Mammary epithelial cell (primary cell): Measurements from ENCODE around the gene MRPL44.

Source experiments
- CTCF ChIP-seq, 2 donors: IDR thresholded peaks in 1 of 2; conservative IDR thresholded peaks in 1 of 2; 2 replicates each; pipeline ENCODE4 v1.5.1; 2011 to 2012; ENCODE audit warnings: inconsistent platforms in 2 of 2, low read length in 2 of 2, mild to moderate bottlenecking in 2 of 2, control low read depth in 1 of 2, low read depth in 1 of 2; ENCODE audit not compliant: insufficient read depth in 1 of 2; ENCODE audit errors: extremely low read depth in 1 of 2
- EZH2 ChIP-seq: IDR thresholded peaks from 2 replicates; pipeline ENCODE4 v1.6.1; 2012; ENCODE audit warnings: low read length, inconsistent platforms, borderline replicate concordance

GRCh38 chr2:223918671-223919134 lies 38.6 kb upstream of the MRPL44 start:
- TF ChIP-seq CTCF (conservative IDR thresholded peaks at IDR 0.05 in 1 of 2, IDR thresholded peaks at IDR 0.05 in 1 of 2; ENCODE audit: extremely low read depth in 1 of 2, insufficient read depth in 1 of 2, low read depth in 1 of 2, low read length in 2 of 2) (no peak), EZH2 (no peak)
